H1 (cell line): Measurements from ENCODE around the gene ARMC9. TPM values are rescaled to one million over a fixed set of nuclear protein-coding genes. Genes with fewer than 3 reads are reported as not detected.

Experiments
- CTCF ChIA-PET: fragments of 300-600 bp; sonication (Branson Sonifier 250); formaldehyde crosslinking; loops from one replicate; lab custom pipeline; 2021; ENCODE audit not compliant: partially characterized antibody; lab: Charles Lee
- POLR2A ChIA-PET: fragments of 300-600 bp; sonication (Branson Sonifier 250); formaldehyde crosslinking; loops from one replicate; lab custom pipeline; 2021; ENCODE audit warnings: inconsistent platforms; ENCODE audit not compliant: partially characterized antibody; lab: Charles Lee
- DNase-seq, 2 experiments: peaks; one replicate each; pipeline versions ENCODE4 v3.0.0 to v3.0.0-alpha.2; 2010 to 2022; ENCODE audit warnings: low spot score in 2 of 2, low read depth in 1 of 2, mixed read lengths in 1 of 2
- FAIRE-seq: peaks from 2 replicates; lab custom pipeline; 2011; peaks lifted over from hg19 to GRCh38; lab: Jason Lieb, UNC
- H2AFZ ChIP-seq: 2 replicates; pipeline ENCODE4 v1.8.1; 2012; ENCODE audit warnings: low read length, inconsistent platforms
- H2AK5ac ChIP-seq: 2 replicates; pipeline ENCODE4 v1.6.1; 2013; ENCODE audit warnings: low read depth, low read length
- H2BK120ac ChIP-seq: replicated peaks from 2 replicates; pipeline ENCODE3; 2013; ENCODE audit warnings: low read depth, low read length, inconsistent platforms
- H2BK12ac ChIP-seq: 2 replicates; pipeline ENCODE4 v1.6.1; 2013; ENCODE audit warnings: low read depth, low read length
- H2BK15ac ChIP-seq: 2 replicates; pipeline ENCODE4 v1.6.1; 2013; ENCODE audit warnings: low read length
- H2BK20ac ChIP-seq: 2 replicates; pipeline ENCODE4 v1.6.1; 2013; ENCODE audit warnings: low read length
- H2BK5ac ChIP-seq: 2 replicates; pipeline ENCODE4 v1.6.1; 2013; ENCODE audit warnings: low read depth, low read length
- H3K14ac ChIP-seq: 2 replicates; pipeline ENCODE4 v1.6.1; 2013; ENCODE audit warnings: inconsistent platforms; ENCODE audit not compliant: insufficient read length
- H3K18ac ChIP-seq: 2 replicates; pipeline ENCODE4 v1.6.1; 2013; ENCODE audit warnings: low read length; ENCODE audit errors: extremely low read depth
- H3K23ac ChIP-seq: 2 replicates; pipeline ENCODE4 v1.6.1; 2013; ENCODE audit warnings: inconsistent platforms; ENCODE audit not compliant: insufficient read length
- H3K23me2 ChIP-seq: 2 replicates; pipeline ENCODE4 v1.6.1; 2013; ENCODE audit warnings: low read depth, low read length
- H3K27ac ChIP-seq: 2 replicates; pipeline ENCODE4 v1.6.1; 2011; ENCODE audit warnings: low read depth, low read length, inconsistent platforms
- H3K27me3 ChIP-seq, 4 experiments: replicated peaks in 1 of 4; 1 replicate in 1 of 4; 2 replicates in 3 of 4; pipeline versions ENCODE4 v1.6.1 to v1.8.1; 2011 to 2013; ENCODE audit warnings: low read length in 3 of 4, mild to moderate bottlenecking in 3 of 4, inconsistent platforms in 2 of 4, mixed read lengths in 2 of 4, moderate library complexity in 1 of 4; ENCODE audit not compliant: control insufficient read depth in 3 of 4, insufficient read depth in 3 of 4; ENCODE audit errors: extremely low read depth in 1 of 4
- H3K36me3 ChIP-seq, 4 experiments: 2 replicates each; pipeline versions ENCODE4 v1.6.1 to v1.8.1; 2011 to 2013; ENCODE audit warnings: mild to moderate bottlenecking in 4 of 4, low read length in 3 of 4, moderate library complexity in 2 of 4, control low read depth in 1 of 4, inconsistent platforms in 1 of 4; ENCODE audit not compliant: insufficient read depth in 4 of 4, control insufficient read depth in 2 of 4
- H3K4ac ChIP-seq: replicated peaks from 2 replicates; pipeline ENCODE3; 2013; ENCODE audit warnings: low read length, low read depth, mixed read lengths, inconsistent platforms; ENCODE audit not compliant: insufficient read length
- H3K4me1 ChIP-seq, 4 experiments: replicated peaks in 1 of 4; 1 replicate in 1 of 4; 2 replicates in 3 of 4; pipeline versions ENCODE4 v1.6.1 to v1.8.1; 2011 to 2013; ENCODE audit warnings: low read length in 3 of 4, inconsistent platforms in 2 of 4, mixed read lengths in 1 of 4; ENCODE audit not compliant: insufficient read depth in 4 of 4, control insufficient read depth in 3 of 4
- H3K4me2 ChIP-seq, 2 experiments: 2 replicates each; pipeline versions ENCODE4 v1.6.1 to v1.8.1; 2011 to 2013; ENCODE audit warnings: low read depth in 2 of 2, low read length in 2 of 2, control low read depth in 1 of 2, inconsistent platforms in 1 of 2, mild to moderate bottlenecking in 1 of 2; ENCODE audit not compliant: insufficient read depth in 1 of 2
- H3K4me3 ChIP-seq, 4 experiments: fragments of 200-600, 300-600 bp in 1 of 4; sonication (generic), shearing (Covaris generic), sonication (Bioruptor Twin) in 1 of 4; 2 replicates each; pipeline versions ENCODE4 v1.5.1 to v1.8.1; 2011 to 2016; ENCODE audit warnings: low read length in 4 of 4, low read depth in 3 of 4, control low read depth in 2 of 4, inconsistent platforms in 2 of 4, mild to moderate bottlenecking in 2 of 4, mixed read lengths in 1 of 4, moderate library complexity in 1 of 4; ENCODE audit not compliant: insufficient read depth in 2 of 4; ENCODE audit errors: extremely low read depth in 1 of 4
- H3K56ac ChIP-seq: replicated peaks from 2 replicates; pipeline ENCODE3; 2013; ENCODE audit warnings: low read depth, mild to moderate bottlenecking, mixed read lengths, low read length, inconsistent platforms; ENCODE audit not compliant: insufficient read length
- H3K79me1 ChIP-seq: 2 replicates; pipeline ENCODE4 v1.6.1; 2013; ENCODE audit warnings: low read depth, low read length, control low read depth
- H3K79me2 ChIP-seq, 2 experiments: 2 replicates each; pipeline versions ENCODE4 v1.6.1 to v1.8.1; 2012 to 2013; ENCODE audit warnings: low read length in 2 of 2, mild to moderate bottlenecking in 2 of 2, inconsistent platforms in 1 of 2; ENCODE audit not compliant: insufficient read depth in 2 of 2, control insufficient read depth in 1 of 2
- H3K9ac ChIP-seq, 4 experiments: replicated peaks in 1 of 4; 1 replicate in 1 of 4; 2 replicates in 3 of 4; pipeline versions ENCODE4 v1.6.1 to v1.8.1; 2011 to 2013; ENCODE audit warnings: low read depth in 3 of 4, low read length in 3 of 4, control low read depth in 2 of 4, mild to moderate bottlenecking in 2 of 4, moderate library complexity in 2 of 4, inconsistent platforms in 1 of 4; ENCODE audit errors: extremely low read depth in 1 of 4
- H3K9me3 ChIP-seq, 2 experiments: 2 replicates each; pipeline versions ENCODE4 v1.6.1 to v1.8.1; 2012 to 2013; ENCODE audit warnings: mild to moderate bottlenecking in 2 of 2, moderate library complexity in 2 of 2, control low read depth in 1 of 2, inconsistent platforms in 1 of 2, low read depth in 1 of 2, low read length in 1 of 2, mixed read lengths in 1 of 2; ENCODE audit not compliant: insufficient read depth in 2 of 2
- H4K20me1 ChIP-seq, 2 experiments: replicated peaks in 1 of 2; 2 replicates each; pipeline versions ENCODE3 to v1.8.1; 2011 to 2013; ENCODE audit warnings: inconsistent platforms in 2 of 2, low read length in 2 of 2, mild to moderate bottlenecking in 1 of 2; ENCODE audit not compliant: insufficient read depth in 2 of 2, control insufficient read depth in 1 of 2
- H4K5ac ChIP-seq: 2 replicates; pipeline ENCODE4 v1.6.1; 2013; ENCODE audit warnings: low read length, low read depth, mixed read lengths, inconsistent platforms; ENCODE audit not compliant: insufficient read length
- H4K8ac ChIP-seq: 2 replicates; pipeline ENCODE4 v1.8.0; 2013; ENCODE audit warnings: mild to moderate bottlenecking, moderate library complexity, low read length, inconsistent platforms; ENCODE audit not compliant: insufficient read depth; ENCODE audit errors: extremely low read depth
- H4K91ac ChIP-seq: replicated peaks from 2 replicates; pipeline ENCODE3; 2013; ENCODE audit warnings: low read length, mixed read lengths, inconsistent platforms; ENCODE audit not compliant: insufficient read length
- E2F6 ChIP-seq: IDR thresholded peaks from 2 replicates; pipeline ENCODE4 v1.6.1; 2012; ENCODE audit warnings: inconsistent platforms
- EZH2 ChIP-seq: fragments of 200-600 bp; sonication (generic); IDR thresholded peaks from 2 replicates; pipeline ENCODE4 v1.7.1; 2012; ENCODE audit warnings: low read depth, mild to moderate bottlenecking, moderate library complexity, low read length, inconsistent platforms; ENCODE audit not compliant: severe bottlenecking
- FOSL1 ChIP-seq: IDR thresholded peaks from 2 replicates; pipeline ENCODE4 v1.6.1; 2011; ENCODE audit warnings: mild to moderate bottlenecking, low read depth, low read length, moderate library complexity; ENCODE audit not compliant: insufficient read depth
- JUN ChIP-seq: IDR thresholded peaks from 2 replicates; pipeline ENCODE4 v1.6.1; 2011; ENCODE audit warnings: low read depth, mild to moderate bottlenecking, improper control_type of control experiment, low read length
- POU5F1 ChIP-seq: IDR thresholded peaks from 2 replicates; pipeline ENCODE4 v1.6.1; 2011; ENCODE audit warnings: low read depth, mild to moderate bottlenecking, low read length, moderate library complexity
- TAF1 ChIP-seq: IDR thresholded peaks from 2 replicates; pipeline ENCODE4 v1.6.1; 2011; ENCODE audit warnings: mild to moderate bottlenecking, low read depth, low read length
- ZNF274 ChIP-seq: IDR thresholded peaks from 2 replicates; pipeline ENCODE4 v1.7.0; 2012; ENCODE audit warnings: low read length, borderline replicate concordance; ENCODE audit errors: extremely low read depth
- WGBS, 2 experiments: shearing (Covaris generic) in 1 of 2; methylation state at CpG; one replicate each; pipeline versions ENCODE4 v1.1.6 to v1.1.7; 2013 to 2015; ENCODE audit warnings: low lambda C conversion rate in 2 of 2, mixed read lengths in 2 of 2, inconsistent platforms in 1 of 2, low coverage in 1 of 2, missing lambda C conversion rate in 1 of 2; ENCODE audit not compliant: insufficient replicate concordance in 2 of 2, insufficient coverage in 1 of 2, insufficient read length in 1 of 2; ENCODE audit errors: extremely low coverage in 1 of 2, missing lambda C conversion rate in 1 of 2; 5-methylcytosine and 5-hydroxymethylcytosine counted together
- polyA plus RNA-seq, 7 experiments: library from polyadenylated mRNA; depleted of rRNA in 3 of 7; stranded (reverse) in 5 of 7; unstranded in 2 of 7; fragments of >200 nt in 5 of 7; fragments of 200-250 nt in 2 of 7; gene quantifications; 1 replicate in 5 of 7; 2 replicates in 1 of 7; 4 replicates in 1 of 7; pipeline versions ENCODE4 v1.2.1 to v1.2.3, GENCODE V29; 2011 to 2013; ENCODE audit warnings: missing spikeins in 2 of 7, mixed read lengths in 2 of 7
- total RNA-seq: library from RNA; stranded (reverse); fragmentation: NEBNext Ultra II Directional; extraction: Animal tissue kit (Norgen Biotek cat#: 25700); gene quantifications from 2 replicates; pipeline ENCODE4 v1.2.1, GENCODE V29; 2021

Gene ARMC9
- total and polyA plus RNA-seq, 2 of the 8 experiments (the other 6 are each of a cell fraction or from before 2014, with no cell fraction given) = 23.2 to 36.1 TPM

GRCh38 chr2:231223458-231223976, 25.1 kb downstream of the ARMC9 start:
- Histone ChIP-seq H4K91ac (no peak overlapping the region), H3K79me1 (no peaks in the 10 kb centered on the region), H3K4me3 (no peak overlapping the region), H3K4me1 (peaks cover 0 to 4% (median under 1%) of the 10 kb centered on the region in 4 experiments; a peak in 4 of 7 replicates), H3K18ac (no peak overlapping the region), H3K36me3 (peaks cover 0 to 19% (median 10%) of the 10 kb centered on the region in 4 experiments; a peak in 3 of 8 replicates), H3K4me2 (no peak overlapping the region), H4K8ac (no peak overlapping the region), H3K56ac (no peak overlapping the region), H2BK12ac (no peak overlapping the region), H3K79me2 (no peaks in the 10 kb centered on the region), H3K9me3 (no peaks in the 10 kb centered on the region), H2BK120ac (no peak overlapping the region), H4K20me1 (no peaks in the 10 kb centered on the region), H3K4ac (no peak overlapping the region), H3K14ac (no peak overlapping the region), H2BK15ac (no peak overlapping the region), H2BK20ac (no peak overlapping the region), H3K9ac (no peak overlapping the region)
- POLR2A ChIA-PET = no interaction called here
- WGBS, 2 experiments = 73% methylated on average over 6 of the region's 6 CpGs; no CpG with 5 or more reads in 1 of the 2 experiments
- FAIRE-seq (no peak), DNase-seq (no peak)
- CTCF ChIA-PET = interaction anchor here (0.6 to 12.5 kb wide), 15 partner anchors 22 to 241 kb away, joined by 3 to 218 read pairs (median 3); no protein-coding TSS in a partner anchor
- TF ChIP-seq ZNF274 = no peak
- no peak for TF ChIP-seq EZH2
- no peak for TF ChIP-seq FOSL1
- no peak for TF ChIP-seq JUN
- TF ChIP-seq TAF1 = no peak
- TF ChIP-seq POU5F1 = no peak
- no peak for TF ChIP-seq E2F6
- TF ChIP-seq, all 59 proteins: peak for 0
- Histone ChIP-seq H3K23me2 (no peaks in the 10 kb centered on the region), H2AFZ (no peak overlapping the region), H2AK5ac (no peak overlapping the region), H3K23ac (no peak overlapping the region), H3K27me3 (no peaks in the 10 kb centered on the region), H2BK5ac (no peak overlapping the region), H3K27ac (no peak overlapping the region), H4K5ac (no peak overlapping the region)
